NCI-H128 (cell line): Measurements from ENCODE around the gene PSMB7.

Source experiments
- DNase-seq: peaks from one replicate; lab custom pipeline; 2025; ENCODE audit not compliant: unreplicated experiment; lab: John Stamatoyannopoulos, UW

PSMB7 gene

GRCh38 chr9:124329206-124329792 lies 85.9 kb downstream of the PSMB7 start:
- no peak for DNase-seq

DNA sequence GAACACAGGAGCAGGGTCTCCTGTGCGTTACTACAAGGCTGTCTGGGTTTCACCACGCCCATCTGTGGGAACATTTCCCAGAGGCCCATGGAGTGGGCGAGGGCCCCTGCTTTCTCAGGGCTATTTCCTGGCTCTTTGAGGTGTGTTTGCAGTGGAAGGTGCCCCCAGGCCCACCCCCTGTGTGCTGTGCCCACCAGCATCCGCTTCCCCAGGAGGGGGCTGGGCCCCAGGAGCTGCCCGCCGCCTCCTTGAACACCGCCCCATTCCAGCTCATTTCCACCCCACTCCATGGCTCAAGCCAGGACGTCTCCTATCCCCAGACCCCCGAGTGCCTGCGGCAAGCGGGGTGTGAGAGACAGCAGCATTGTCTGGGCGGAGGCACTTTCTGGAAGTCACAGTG lies 87.0 kb downstream of the PSMB7 start:
- DNase-seq = no peak

DNA sequence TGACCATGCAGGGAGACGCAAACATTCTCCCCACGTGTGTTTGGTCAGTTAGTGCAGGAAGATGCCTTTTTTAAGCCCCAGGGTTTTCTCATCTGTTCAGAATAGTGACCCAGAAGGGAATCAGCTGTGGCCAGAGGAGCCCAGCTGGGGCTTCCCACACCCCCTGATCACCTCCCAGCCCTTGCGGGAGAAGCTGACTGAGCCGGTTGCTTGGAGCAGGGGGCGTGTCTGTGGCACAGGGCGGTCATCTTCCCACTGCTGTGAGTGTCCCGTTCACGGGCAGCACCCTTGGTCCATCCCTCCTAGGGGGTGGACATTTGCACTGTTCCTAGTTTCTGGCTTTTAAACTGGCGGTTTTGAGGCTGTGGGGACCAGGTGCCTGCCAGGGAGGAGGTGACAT lies 87.8 kb downstream of the PSMB7 start:
- DNase-seq = no peak

- DNase-seq = no peak
Observed at GRCh38 chr9:124326378-124326777, 88.9 kb downstream of the PSMB7 start.

GRCh38 chr9:124325816-124326215 lies 89.4 kb downstream of the PSMB7 start:
- DNase-seq = no peak

DNA sequence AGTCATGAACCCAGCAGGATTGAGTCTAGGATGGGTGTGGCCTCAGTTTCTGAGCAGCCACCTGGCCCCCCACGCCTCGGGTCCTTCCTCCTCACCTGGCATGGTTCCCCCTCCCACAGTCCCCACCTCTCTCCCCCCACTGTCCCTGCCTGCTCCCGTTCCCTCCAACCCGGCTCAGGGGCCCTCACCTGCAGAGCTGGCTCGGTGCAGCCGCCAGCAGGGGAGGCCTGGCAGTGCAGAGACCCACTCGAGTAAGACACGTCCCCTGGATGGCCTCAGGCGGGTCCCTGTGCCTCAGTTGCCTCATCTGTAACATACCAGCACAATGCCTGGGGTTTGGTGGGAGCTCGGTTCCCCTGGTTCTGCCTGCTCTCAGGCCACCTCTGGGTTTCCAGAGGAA lies 91.3 kb downstream of the PSMB7 start:
- DNase-seq = no peak

- no peak for DNase-seq
Observed at GRCh38 chr9:124322618-124323432, 92.4 kb downstream of the PSMB7 start.

DNA sequence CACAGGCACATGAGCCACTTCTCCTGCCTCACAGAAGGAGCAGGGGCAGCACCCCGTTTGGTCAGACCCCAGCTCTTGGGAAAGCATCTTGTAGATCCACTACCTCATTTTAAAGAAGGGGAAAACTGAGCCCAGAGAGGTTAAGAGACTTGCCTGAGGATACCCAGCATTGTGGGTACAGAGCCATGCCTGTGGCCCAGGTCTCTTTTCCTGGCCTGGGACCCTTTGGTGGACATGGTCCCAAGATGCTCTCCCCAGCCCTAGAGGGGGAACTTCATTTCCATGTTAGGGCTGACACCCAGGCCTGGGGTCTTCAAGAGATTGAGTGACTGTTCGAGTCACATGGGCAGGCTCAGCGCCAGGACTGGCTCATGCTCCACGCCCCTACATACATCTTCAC lies 93.3 kb downstream of the PSMB7 start:
- no peak for DNase-seq

DNA sequence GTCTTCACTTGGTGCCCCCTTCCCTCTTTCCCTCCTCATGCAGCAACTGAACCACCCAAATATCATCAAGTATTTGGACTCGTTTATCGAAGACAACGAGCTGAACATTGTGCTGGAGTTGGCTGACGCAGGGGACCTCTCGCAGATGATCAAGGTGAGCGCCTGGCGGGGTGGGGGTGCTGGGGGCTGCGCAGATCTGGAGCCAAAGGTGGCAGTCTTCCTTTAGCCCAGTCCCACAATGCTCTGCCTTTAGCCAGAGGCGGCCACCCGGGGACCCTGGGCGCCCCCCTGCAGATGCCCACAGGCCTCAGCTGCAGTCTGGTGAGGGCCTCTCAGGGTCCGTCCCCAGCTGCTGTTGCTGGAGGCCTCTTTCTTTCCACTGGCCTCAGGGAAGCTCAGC lies 93.8 kb downstream of the PSMB7 start:
- no peak for DNase-seq

GRCh38 chr9:124320062-124320973 lies 94.9 kb downstream of the PSMB7 start:
- DNase-seq = peak; percentile 26

DNA sequence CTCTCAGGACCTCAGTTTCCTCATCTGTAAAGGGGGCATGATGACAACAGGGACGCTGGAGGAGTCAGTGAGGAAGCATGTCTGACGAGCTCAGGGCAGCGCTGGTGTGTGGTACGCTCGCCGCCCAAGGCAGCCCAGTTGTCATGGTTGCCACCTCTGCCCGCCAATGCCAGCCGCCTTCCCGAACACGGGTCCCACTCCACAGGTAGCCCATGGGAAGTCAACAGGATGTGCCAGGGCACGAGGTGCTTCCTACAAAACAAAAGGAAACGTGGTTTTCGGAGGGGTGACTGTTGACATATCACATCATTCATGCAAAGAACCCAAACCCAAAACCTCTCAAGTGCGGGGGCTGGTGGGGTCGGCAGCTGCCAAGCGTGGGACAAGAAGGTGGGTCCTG lies 99.4 kb downstream of the PSMB7 start:
- DNase-seq = no peak

DNA sequence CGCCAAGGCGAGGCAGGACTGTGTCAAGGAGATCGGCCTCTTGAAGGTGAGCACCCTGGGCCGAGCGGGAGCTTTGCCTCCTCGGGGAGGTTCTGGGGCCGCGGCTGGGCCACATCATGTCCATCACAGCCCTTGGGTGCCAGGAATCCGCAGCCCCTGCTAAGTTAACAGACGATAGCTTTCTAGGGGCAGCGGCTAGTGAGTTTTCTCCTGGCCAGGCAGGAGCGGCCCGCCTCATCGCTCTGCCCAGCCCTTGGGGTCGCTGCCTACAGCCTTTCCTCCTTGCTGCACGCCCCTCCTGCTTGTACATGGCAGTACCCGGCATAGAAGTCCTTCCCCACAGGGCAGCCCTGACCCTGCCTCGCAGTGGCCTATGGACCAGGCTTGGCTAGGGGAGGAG lies 101.3 kb downstream of the PSMB7 start:
- no peak for DNase-seq

DNA sequence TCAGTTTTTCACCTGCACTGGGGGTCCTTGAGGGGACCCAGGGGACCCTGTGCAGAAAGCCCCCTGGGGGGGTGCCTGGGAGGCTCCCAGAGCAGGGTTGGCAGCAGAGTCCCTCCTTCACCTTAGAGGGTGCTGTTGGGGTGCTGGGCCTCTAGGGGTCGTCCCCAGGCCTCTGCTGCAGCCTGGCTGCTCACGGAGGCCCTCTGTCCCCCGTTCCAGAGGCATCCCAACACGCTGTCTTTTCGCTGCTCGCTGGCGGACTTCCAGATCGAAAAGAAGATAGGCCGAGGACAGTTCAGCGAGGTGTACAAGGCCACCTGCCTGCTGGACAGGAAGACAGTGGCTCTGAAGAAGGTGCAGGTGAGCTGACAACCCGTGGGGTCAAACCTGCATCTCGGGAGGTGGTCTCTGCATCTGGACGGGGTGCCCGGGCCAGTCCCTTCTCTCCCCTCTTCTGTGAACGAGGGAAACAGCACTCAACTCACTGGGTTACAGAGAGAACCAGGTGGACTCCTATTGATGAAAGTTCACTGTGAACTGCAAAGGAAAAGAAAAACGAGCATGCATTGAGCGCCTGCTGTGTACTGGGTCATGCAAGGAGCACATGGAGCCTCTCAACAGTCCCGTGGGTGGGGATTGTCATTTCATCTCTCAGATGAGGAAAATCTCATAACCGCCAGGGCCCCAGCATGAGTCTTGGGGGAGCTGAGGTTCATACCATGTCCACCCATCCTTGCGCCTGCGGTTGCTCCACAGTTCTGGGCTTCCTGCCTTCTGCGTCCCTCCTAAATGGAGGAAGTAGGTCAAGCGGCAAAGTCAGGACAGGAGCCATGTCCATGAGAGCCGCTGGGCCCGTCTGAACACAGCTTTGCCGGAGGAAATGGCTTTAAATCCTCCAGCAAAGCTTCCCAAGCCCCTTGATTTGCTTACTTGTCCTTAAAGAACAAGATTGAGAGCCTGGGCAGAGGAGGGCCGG lies 102.7 kb downstream of the PSMB7 start:
- no peak for DNase-seq

DNA sequence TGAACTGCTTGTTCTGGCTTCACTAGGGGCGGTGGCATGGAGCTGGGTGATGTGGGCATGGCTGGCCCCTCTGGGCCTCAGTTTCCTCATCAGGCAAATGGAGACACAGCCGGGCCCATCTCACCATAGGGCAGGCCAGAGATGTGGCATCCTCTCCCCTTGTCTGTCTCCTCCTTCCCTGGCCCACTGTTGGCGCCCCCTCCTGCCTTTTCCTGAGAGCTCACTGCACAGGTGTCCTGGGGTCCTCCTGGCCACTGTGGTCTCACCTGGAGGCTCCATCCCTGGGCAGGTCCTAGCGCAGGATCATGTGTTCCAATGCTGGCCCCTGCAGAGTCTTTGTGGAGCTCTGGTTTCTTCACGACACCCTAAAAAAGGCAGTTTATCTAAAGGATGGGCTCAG lies 104.0 kb downstream of the PSMB7 start:
- DNase-seq = no peak

DNA sequence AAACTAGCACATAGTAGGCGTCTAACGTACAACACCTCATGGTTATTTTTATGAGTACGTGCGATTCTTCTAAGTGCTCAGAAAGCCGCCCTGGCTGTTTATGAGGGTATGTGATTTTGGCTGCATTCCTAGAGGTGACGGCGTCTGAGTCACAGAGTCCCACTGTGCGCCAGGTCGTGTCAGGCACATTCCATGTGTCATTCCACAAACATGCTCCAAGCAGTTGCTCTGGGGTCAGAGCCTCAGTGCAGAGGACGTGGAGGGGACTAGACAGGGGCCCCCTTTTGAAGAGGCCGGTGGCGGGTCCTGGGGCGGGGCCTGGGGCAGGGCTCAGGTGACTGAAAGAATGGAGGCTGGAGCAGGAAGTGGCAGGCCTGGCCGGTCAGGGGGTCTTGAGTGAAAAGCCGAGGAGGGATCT lies 105.6 kb downstream of the PSMB7 start:
- no peak for DNase-seq

DNA sequence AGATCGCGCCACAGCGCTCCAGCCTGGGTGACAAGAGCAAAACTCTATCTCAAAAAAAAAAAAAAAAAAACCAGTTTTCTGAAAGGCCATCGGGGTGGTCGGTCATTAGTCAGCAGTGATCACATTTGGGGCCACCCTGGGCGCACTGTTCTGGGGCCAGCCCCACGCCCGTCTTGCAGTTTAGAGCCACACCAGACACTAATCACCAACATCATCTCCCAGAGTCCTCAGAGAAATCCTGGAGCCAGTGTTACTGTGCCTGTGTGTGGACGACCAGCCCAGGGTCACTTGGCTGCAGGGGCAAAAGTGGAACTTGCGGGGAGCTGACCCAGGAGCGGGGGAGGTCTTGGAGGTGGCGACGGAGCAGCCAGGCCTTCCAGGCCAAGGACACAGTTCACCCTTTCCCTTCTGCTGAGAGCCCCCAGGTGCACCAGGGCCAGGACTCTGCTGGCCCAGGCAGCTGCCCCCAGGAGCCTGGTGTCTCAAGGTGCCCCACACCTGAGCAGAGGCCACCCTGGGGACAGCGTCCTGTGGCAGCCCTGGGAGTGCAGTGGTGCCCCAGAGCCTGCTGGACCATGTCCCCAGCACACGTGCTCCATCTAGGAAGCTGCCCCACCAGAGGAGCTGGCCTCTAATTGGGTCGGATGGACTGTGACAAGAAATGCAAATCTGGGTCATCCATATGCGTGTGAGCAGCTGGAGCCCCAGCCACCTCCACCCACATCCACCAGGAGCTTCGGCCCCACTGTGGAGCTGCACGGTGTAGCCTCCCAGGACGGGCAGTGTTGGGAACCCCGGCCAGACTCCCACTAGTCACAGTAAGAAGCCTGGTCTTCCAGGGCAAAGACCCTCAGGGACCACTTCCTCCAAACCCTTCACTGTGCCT lies 106.4 kb downstream of the PSMB7 start:
- no peak for DNase-seq

DNA sequence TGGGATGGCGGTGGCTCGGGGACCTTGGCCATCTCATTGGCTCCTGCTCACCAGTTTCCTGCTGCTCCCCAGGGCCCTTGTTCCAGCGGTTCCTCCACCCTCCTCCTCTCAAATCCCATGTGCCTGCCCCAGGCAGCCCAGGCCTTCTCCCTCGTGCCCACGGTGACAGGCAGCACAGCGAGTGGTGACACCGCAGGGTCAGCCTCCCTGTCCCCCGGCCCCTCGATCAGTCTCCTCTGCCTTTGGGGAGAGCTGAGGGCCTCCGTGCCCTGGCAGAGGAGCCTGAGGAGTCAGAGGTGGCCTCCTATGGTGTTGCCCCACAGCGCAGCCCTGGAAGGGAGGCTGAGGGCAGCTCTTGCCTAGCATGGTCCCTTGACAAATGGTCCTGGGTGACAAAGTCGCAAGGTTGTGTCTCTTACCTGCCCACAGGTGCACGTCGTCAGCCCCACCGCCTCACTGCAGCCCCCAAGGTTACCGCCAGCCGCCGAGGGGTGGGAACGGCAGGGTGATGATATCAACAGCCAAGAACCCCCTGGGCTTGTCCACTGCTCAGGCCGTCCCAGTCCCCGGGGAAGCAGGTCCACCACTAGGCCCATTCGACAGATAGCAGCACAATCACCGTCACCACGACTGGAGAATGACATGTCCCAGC lies 107.7 kb downstream of the PSMB7 start:
- no peak for DNase-seq

GRCh38 chr9:124306098-124306735 lies 109.0 kb downstream of the PSMB7 start:
- no peak for DNase-seq

DNA sequence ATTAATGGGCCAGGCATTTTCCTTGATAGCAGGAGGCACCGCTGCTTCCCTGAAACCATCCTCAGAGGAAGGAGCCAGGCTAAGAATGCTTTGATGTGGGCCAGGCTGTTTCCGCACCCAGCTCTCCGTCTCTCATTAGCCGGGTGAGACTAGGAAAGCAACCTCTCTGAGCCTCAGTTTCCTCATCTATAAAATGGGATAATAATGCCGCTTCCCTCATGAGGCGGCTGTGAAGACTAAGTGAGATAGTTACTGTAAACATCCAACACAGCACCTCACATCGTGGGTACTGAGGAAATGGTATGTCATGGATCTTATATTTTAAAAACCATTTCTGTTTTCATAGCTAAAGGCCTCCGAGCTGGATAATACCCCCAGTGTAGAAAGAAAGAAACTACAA lies 111.0 kb downstream of the PSMB7 start:
- no peak for DNase-seq
